Natural killer cell (primary cell): ENCODE results near the gene TMEM253. TPM values are rescaled to one million over a fixed set of nuclear protein-coding genes. Genes with fewer than 3 reads are reported as not detected.

Experiments
- ATAC-seq, 3 donors: fragments of 150-1000 bp in 2 of 3; fragments of 200-7000 bp in 1 of 3; cut with Tn5 transposase; 1 replicate in 1 of 3; 2 replicates in 2 of 3; pipeline ENCODE4 v1.10.0; 2021; ENCODE audit warnings: mild to moderate bottlenecking in 2 of 3, moderate library complexity in 2 of 3
- DNase-seq, 2 donors: peaks; one replicate each; pipeline versions ENCODE4 v3.0.0 to v3.0.0-alpha.2; 2013 to 2021; ENCODE audit warnings: mixed read lengths in 1 of 2
- H3K27ac ChIP-seq: one replicate; pipeline ENCODE4 v1.5.1; 2013; ENCODE audit warnings: mild to moderate bottlenecking, low read length
- H3K27me3 ChIP-seq: one replicate; pipeline ENCODE4 v1.6.1; 2013; ENCODE audit warnings: low read length; ENCODE audit not compliant: control insufficient read depth, insufficient read depth
- H3K36me3 ChIP-seq: one replicate; pipeline ENCODE4 v1.6.1; 2013; ENCODE audit warnings: low read length; ENCODE audit not compliant: control insufficient read depth, insufficient read depth
- H3K4me1 ChIP-seq: one replicate; pipeline ENCODE4 v1.6.1; 2013; ENCODE audit warnings: low read length; ENCODE audit not compliant: control insufficient read depth, insufficient read depth
- H3K4me3 ChIP-seq: one replicate; pipeline ENCODE4 v1.5.1; 2013; ENCODE audit warnings: low read length
- H3K9me3 ChIP-seq: one replicate; pipeline ENCODE4 v1.6.1; 2013; ENCODE audit warnings: low read length; ENCODE audit not compliant: control insufficient read depth, insufficient read depth
- H3K27ac Mint-ChIP-seq, 2 donors: one replicate each; pipeline ENCODE4 v1.8.0; 2022; ENCODE audit warnings: mild to moderate bottlenecking in 2 of 2, mixed read lengths in 2 of 2, moderate library complexity in 1 of 2
- H3K27me3 Mint-ChIP-seq, 2 donors: one replicate each; pipeline ENCODE4 v1.8.0; 2022; ENCODE audit warnings: low read depth in 2 of 2, mixed read lengths in 2 of 2
- H3K36me3 Mint-ChIP-seq: one replicate; pipeline ENCODE4 v1.8.0; 2022; ENCODE audit warnings: mixed read lengths
- H3K4me1 Mint-ChIP-seq, 2 donors: one replicate each; pipeline ENCODE4 v1.8.0; 2022; ENCODE audit warnings: mixed read lengths in 2 of 2
- H3K4me3 Mint-ChIP-seq: one replicate; pipeline ENCODE4 v1.8.0; 2022; ENCODE audit warnings: mild to moderate bottlenecking, moderate library complexity, mixed read lengths
- H3K9me3 Mint-ChIP-seq, 2 donors: one replicate each; pipeline ENCODE4 v1.8.0; 2022; ENCODE audit warnings: mixed read lengths in 2 of 2
- CTCF ChIP-seq: fragments of 200-600 bp; IDR thresholded peaks from one replicate; pipeline ENCODE4 v1.8.0; 2022; ENCODE audit warnings: antibody characterized with exemption
- WGBS: methylation state at CpG from one replicate; pipeline ENCODE4 v1.1.7; 2013; ENCODE audit warnings: missing lambda C conversion rate; ENCODE audit not compliant: insufficient coverage; 5-methylcytosine and 5-hydroxymethylcytosine counted together
- intact Hi-C: fragments of 100-400 bp; cut with micrococcal nuclease; formaldehyde crosslinking; loops from one replicate; pipeline ENCODE4 v1.14.2; 2022
- total RNA-seq, 4 donors: library from RNA; stranded (reverse); fragments of 120-200 nt in 1 of 4; gene quantifications; one replicate each; pipeline versions ENCODE4 v1.2.3 to v1.2.4, GENCODE V29; 2013 to 2022

Gene TMEM253
- total RNA-seq, 3 donors from 2014 or later (not counting 1 experiment from before 2014, with no cell fraction given), result 0.40 TPM; not detected in 2

- Mint-ChIP-seq H3K27me3 (peaks cover 0 to 10% of the 10 kb centered on the region in 2 donors), H3K36me3 (no peaks in the 10 kb centered on the region), H3K4me3 (no peak overlapping the region), H3K9me3 (no peaks in the 10 kb centered on the region), H3K27ac (peak overlapping the region; percentile 66 to 76), H3K4me1 (peaks cover 15 to 16% of the 10 kb centered on the region in 2 donors)
- DNase-seq, result no peak
- Histone ChIP-seq H3K27ac (peak overlapping the region; percentile 65), H3K4me1 (peaks cover 18% of the 10 kb centered on the region), H3K4me3 (no peak overlapping the region), H3K9me3 (no peaks in the 10 kb centered on the region), H3K27me3 (no peaks in the 10 kb centered on the region), H3K36me3 (no peaks in the 10 kb centered on the region)
- no peak for ATAC-seq
- no peak for TF ChIP-seq CTCF
- intact Hi-C loops, result loop anchor here (2.0 kb wide), 1 partner anchor 16 kb away; the partner anchor contains the start of gene ARHGEF40
- WGBS, result 91% methylated on average over 4 of the region's 4 CpGs
Observed at GRCh38 chr14:21086908-21087293, 14.0 kb upstream of the TMEM253 start.

GRCh38 chr14:21087294-21088091 is 13.4 kb upstream of the TMEM253 start:
- H3K9me3 ChIP-seq, result no peaks in the 10 kb centered on the region
- no peak for TF ChIP-seq CTCF
- Mint-ChIP-seq H3K9me3 (no peaks in the 10 kb centered on the region), H3K36me3 (no peaks in the 10 kb centered on the region), H3K27me3 (peaks cover 0 to 10% of the 10 kb centered on the region in 2 donors), H3K4me1 (peaks cover 17 to 19% of the 10 kb centered on the region in 2 donors), H3K27ac (peak overlapping the region; percentile 66 to 76), H3K4me3 (no peak overlapping the region)
- DNase-seq (peak; percentile 46 to 97), ATAC-seq (peak; percentile 78 to 79 (median 78))
- 61% methylated on average over 19 of the region's 19 CpGs for WGBS
- no peaks in the 10 kb centered on the region for H3K36me3 ChIP-seq
- peak overlapping the region; percentile 65 for H3K27ac ChIP-seq
- intact Hi-C loops, result loop anchor here (2.0 kb wide), 1 partner anchor 17 kb away; the partner anchor contains the start of gene ARHGEF40
- no peak overlapping the region for H3K4me3 ChIP-seq
- peaks cover 22% of the 10 kb centered on the region for H3K4me1 ChIP-seq
- no peaks in the 10 kb centered on the region for H3K27me3 ChIP-seq

- H3K27me3 ChIP-seq, result no peaks in the 10 kb centered on the region
- DNase-seq (peak in 1 of 2 donors; percentile 28), ATAC-seq (no peak)
- peaks cover 25% of the 10 kb centered on the region for H3K4me1 ChIP-seq
- H3K36me3 ChIP-seq, result no peaks in the 10 kb centered on the region
- H3K9me3 ChIP-seq, result no peaks in the 10 kb centered on the region
- intact Hi-C loops, result no loop called here
- no peaks in the 10 kb centered on the region for H3K9me3 Mint-ChIP-seq
- peaks cover 23 to 24% of the 10 kb centered on the region in 2 donors for H3K4me1 Mint-ChIP-seq
- H3K36me3 Mint-ChIP-seq, result no peaks in the 10 kb centered on the region
- TF ChIP-seq CTCF, result no peak
- peak overlapping the region; percentile 66 to 76 for H3K27ac Mint-ChIP-seq
- no peak overlapping the region for H3K4me3 ChIP-seq
- 86% methylated on average over 4 of the region's 4 CpGs for WGBS
- H3K4me3 Mint-ChIP-seq, result no peak overlapping the region
- no peak overlapping the region for H3K27ac ChIP-seq
- peaks cover 0 to 10% of the 10 kb centered on the region in 2 donors for H3K27me3 Mint-ChIP-seq
Observed at GRCh38 chr14:21088687-21089086, 12.2 kb upstream of the TMEM253 start.
